Transverse colon (tissue), 4 donors: ENCODE results near the gene TBCD. TPM values are rescaled to one million over a fixed set of nuclear protein-coding genes. Genes with fewer than 3 reads are reported as not detected.

Experiments
- DNase-seq: peaks from one replicate; pipeline ENCODE4 v3.0.0-alpha.2; 2019
- H3K27ac ChIP-seq, 4 donors: fragments of 200-600 bp; sonication (generic); 2 replicates each; pipeline ENCODE4 v1.5.1; 2016 to 2018; ENCODE audit warnings: inconsistent platforms in 4 of 4
- H3K27me3 ChIP-seq: fragments of 200-600 bp; sonication (generic); 2 replicates; pipeline ENCODE4 v1.5.1; 2017; ENCODE audit warnings: inconsistent platforms
- H3K36me3 ChIP-seq, 4 donors: fragments of 200-600 bp; sonication (generic); 2 replicates each; pipeline ENCODE4 v1.5.1; 2017 to 2019; ENCODE audit warnings: inconsistent platforms in 4 of 4
- H3K4me1 ChIP-seq, 4 donors: fragments of 200-600 bp; sonication (generic); 2 replicates each; pipeline ENCODE4 v1.5.1; 2017 to 2020; ENCODE audit warnings: inconsistent platforms in 4 of 4
- H3K4me3 ChIP-seq, 4 donors: fragments of 200-600 bp; sonication (generic); 1 replicate in 1 of 4; 2 replicates in 3 of 4; pipeline versions ENCODE4 v1.5.1 to v1.6.1; 2017 to 2019; ENCODE audit warnings: inconsistent platforms in 4 of 4
- H3K9me3 ChIP-seq, 2 donors: fragments of 200-600 bp; sonication (generic); 2 replicates each; pipeline ENCODE4 v1.5.1; 2017 to 2019; ENCODE audit warnings: inconsistent platforms in 2 of 2
- CTCF ChIP-seq, 5 experiments: fragments of 200-600 bp in 3 of 5; fragments of 450-650 bp in 2 of 5; sonication (generic) in 3 of 5; IDR thresholded peaks; 1 replicate in 2 of 5; 2 replicates in 3 of 5; pipeline ENCODE4 v1.5.1; 2016 to 2017; ENCODE audit warnings: antibody characterized with exemption in 5 of 5, inconsistent platforms in 3 of 5, mild to moderate bottlenecking in 2 of 5, moderate library complexity in 1 of 5
- EP300 ChIP-seq: sonication (generic); formaldehyde crosslinking; IDR thresholded peaks from one replicate; pipeline ENCODE4 v1.6.1; 2017; ENCODE audit warnings: antibody characterized with exemption, low read depth
- POLR2A ChIP-seq: fragments of 450-650 bp; IDR thresholded peaks from one replicate; pipeline ENCODE4 v1.6.1; 2016; ENCODE audit warnings: antibody characterized with exemption, mild to moderate bottlenecking, moderate library complexity
- POLR2AphosphoS5 ChIP-seq, 3 donors: sonication (generic); formaldehyde crosslinking; IDR thresholded peaks; one replicate each; pipeline ENCODE4 v1.6.1; 2016; ENCODE audit warnings: antibody characterized with exemption in 3 of 3
- WGBS, 2 donors: methylation state at CpG; one replicate each; pipeline ENCODE4 v1.1.5; 2018; ENCODE audit warnings: low coverage in 1 of 2; 5-methylcytosine and 5-hydroxymethylcytosine counted together
- in situ Hi-C, 4 donors: fragments of 200-750 bp; cut with MboI; loops; one replicate each; pipeline versions ENCODE4 v1.15.0 to v1.15.1; 2017; ENCODE audit warnings: low sequenced_read_pairs in 3 of 4, low pct_ligation_motif_present in 1 of 4, low pct_unique_long_range_greater_than_20kb in 1 of 4
- intact Hi-C: fragments of 100-400 bp; cut with DNase I; formaldehyde crosslinking; loops from one replicate; pipeline ENCODE4 v1.15.1; 2023; ENCODE audit warnings: low total_unique reads
- total RNA-seq, 4 donors: library from RNA; depleted of rRNA; stranded (reverse); fragments of >200 nt; gene quantifications; one replicate each; pipeline ENCODE4 v1.1.0, GENCODE V29; 2016

Gene TBCD
- total RNA-seq, 4 donors from 2014 or later = 38.6 to 104 (median 39.8) TPM

DNA sequence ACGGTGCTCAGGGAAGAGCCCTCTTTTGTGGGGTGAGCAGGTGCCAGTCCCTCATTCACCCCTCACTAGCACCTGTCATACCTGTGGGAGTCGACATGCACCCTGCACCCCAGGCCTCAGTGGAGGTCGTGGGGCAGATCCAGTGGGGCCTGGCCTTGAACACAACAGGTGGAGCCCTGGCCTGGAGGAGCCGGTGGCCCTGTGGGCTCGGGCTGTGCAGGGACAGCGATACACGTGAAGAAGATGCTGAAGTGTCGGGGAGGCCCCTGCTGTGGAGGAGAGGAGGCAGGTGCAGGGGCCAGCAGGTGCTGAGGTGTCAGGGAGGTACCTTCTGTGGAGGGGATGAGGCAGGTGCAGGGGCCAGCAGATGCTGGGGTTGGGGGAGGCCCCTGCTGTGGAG is 56.1 kb downstream of the TBCD start:
- Histone ChIP-seq H3K27me3 (no peaks in the 10 kb centered on the region), H3K36me3 (no peaks in the 10 kb centered on the region), H3K27ac (no peak overlapping the region), H3K4me3 (no peak overlapping the region), H3K9me3 (no peaks in the 10 kb centered on the region), H3K4me1 (no peaks in the 10 kb centered on the region)
- 83% methylated on average over 8 of the region's 8 CpGs; no CpG with 5 or more reads in 1 of the 2 donors for WGBS, 2 donors
- in situ Hi-C loops = no loop called here
- DNase-seq = no peak
- intact Hi-C loops = no loop called here
- TF ChIP-seq CTCF (IDR thresholded peaks at IDR 0.05) (no peak), POLR2AphosphoS5 (IDR thresholded peaks at IDR 0.05) (no peak)

DNA sequence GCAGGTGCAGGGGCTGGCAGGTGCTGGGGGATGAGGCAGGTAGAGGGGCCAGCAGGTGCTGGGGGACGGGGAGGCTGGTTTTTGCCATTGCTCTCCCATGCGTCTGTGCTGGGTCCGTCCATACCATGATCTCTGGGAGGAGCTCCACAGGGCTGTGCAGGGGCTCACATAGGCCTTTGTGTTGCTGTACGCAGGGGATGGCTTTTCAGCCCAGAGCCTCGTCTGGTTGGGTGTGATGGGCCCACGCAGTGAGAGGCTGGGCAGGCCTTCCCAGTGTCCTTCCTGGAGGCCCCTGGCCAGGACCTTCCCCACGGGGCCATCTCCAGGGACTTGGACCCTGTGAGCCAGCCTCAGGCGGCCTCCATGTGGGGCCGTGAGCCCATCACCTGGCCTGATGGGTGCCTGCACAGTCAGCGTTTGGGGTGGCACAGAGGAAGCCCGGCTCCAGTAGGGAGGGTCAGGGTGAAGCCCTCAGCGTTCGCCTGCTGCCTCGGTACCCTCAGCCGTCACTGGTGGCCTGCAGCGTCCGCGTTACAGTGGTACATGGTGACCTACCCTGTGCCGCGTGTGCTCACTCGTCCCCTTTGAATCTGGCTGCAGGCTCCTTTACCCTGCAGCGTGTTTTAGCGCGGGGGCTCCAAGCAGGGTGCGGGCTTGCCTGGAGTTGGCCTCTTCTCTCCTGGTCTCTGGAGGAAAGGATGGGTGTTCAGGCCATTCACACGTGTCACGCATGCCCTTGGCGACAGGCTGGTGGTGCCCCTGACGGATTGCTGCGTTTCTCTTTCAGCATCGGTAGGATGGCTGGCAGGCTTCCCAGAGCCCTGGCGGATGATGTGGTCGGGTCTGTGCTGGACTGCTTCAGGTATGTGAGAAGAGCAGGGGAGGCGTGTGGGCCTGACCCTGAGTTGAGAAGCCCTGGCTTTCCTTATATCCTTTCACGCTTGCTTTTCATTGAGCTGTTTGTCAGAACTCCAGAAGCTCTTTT is 57.3 kb downstream of the TBCD start:
- no peaks in the 10 kb centered on the region for H3K36me3 ChIP-seq
- 94 to 100% methylated on average over 1 to 31 of the region's 35 CpGs for WGBS, 2 donors
- no peaks in the 10 kb centered on the region for H3K9me3 ChIP-seq
- no peak overlapping the region for H3K4me3 ChIP-seq
- in situ Hi-C loops = no loop called here
- DNase-seq = no peak
- no peaks in the 10 kb centered on the region for H3K27me3 ChIP-seq
- intact Hi-C loops = no loop called here
- no peak for TF ChIP-seq CTCF (IDR thresholded peaks at IDR 0.05)
- TF ChIP-seq POLR2AphosphoS5 (IDR thresholded peaks at IDR 0.05) = no peak
- TF ChIP-seq EP300 = no peak
- no peak overlapping the region for H3K27ac ChIP-seq
- H3K4me1 ChIP-seq = peaks cover 0 to under 1% (median 0%) of the 10 kb centered on the region in 4 donors

- 80 to 95% methylated on average over 1 to 22 of the region's 22 CpGs for WGBS, 2 donors
- in situ Hi-C loops (no loop called here), intact Hi-C loops (no loop called here)
- TF ChIP-seq POLR2AphosphoS5 (IDR thresholded peaks at IDR 0.05) = no peak
- TF ChIP-seq EP300 = no peak
- TF ChIP-seq POLR2A = no peak
- no peak for TF ChIP-seq CTCF (IDR thresholded peaks at IDR 0.05)
- H3K36me3 ChIP-seq = no peaks in the 10 kb centered on the region
- no peak overlapping the region for H3K27ac ChIP-seq
- no peak for DNase-seq
- H3K27me3 ChIP-seq = no peaks in the 10 kb centered on the region
- H3K4me1 ChIP-seq = peaks cover 0 to 14% (median 12%) of the 10 kb centered on the region in 4 donors
- no peak overlapping the region for H3K4me3 ChIP-seq
- H3K9me3 ChIP-seq = no peaks in the 10 kb centered on the region
Measured at GRCh38 chr17:82810644-82811430, 59.0 kb downstream of the TBCD start.

DNA sequence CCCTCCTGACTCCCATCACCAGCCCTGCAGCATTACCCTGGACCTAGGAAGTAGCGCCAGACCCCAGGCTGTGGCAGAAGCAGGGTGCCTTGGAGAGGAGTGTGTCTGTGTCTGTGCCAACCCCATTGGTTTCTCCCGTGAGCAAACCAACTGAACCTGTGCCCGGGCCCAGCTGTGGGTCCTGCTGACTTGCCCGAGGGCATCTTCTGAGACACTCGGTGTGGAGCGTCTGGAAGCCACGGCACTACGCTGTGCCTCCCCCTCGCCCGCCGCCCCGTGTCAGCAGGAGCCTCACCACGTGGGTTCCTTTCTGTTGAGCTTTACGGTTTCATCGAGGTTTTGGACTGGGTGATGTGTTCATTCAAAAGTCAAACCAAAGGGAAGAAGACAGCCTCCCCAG is 60.2 kb downstream of the TBCD start:
- in situ Hi-C loops (no loop called here), intact Hi-C loops (no loop called here)
- Histone ChIP-seq H3K27ac (no peak overlapping the region), H3K4me1 (peaks cover 0 to 18% (median 14%) of the 10 kb centered on the region in 4 donors), H3K9me3 (no peaks in the 10 kb centered on the region), H3K27me3 (no peaks in the 10 kb centered on the region), H3K4me3 (no peak overlapping the region), H3K36me3 (no peaks in the 10 kb centered on the region)
- TF ChIP-seq CTCF (IDR thresholded peaks at IDR 0.05) (no peak), EP300 (no peak)
- 89% methylated on average over 15 of the region's 15 CpGs; no CpG with 5 or more reads in 1 of the 2 donors for WGBS, 2 donors
- DNase-seq = no peak
